Duodenal mucosa (tissue), 2 donors: ENCODE data around the gene CLCA4.

Experiments
- H3K27ac ChIP-seq: one replicate; pipeline ENCODE4 v1.7.0; 2013; ENCODE audit warnings: low read depth, low read length
- H3K27me3 ChIP-seq, 2 donors: one replicate each; pipeline ENCODE4 v1.7.0; 2013; ENCODE audit warnings: low read length in 2 of 2, control low read depth in 1 of 2; ENCODE audit not compliant: insufficient read depth in 2 of 2, control insufficient read depth in 1 of 2
- H3K36me3 ChIP-seq, 2 donors: one replicate each; pipeline ENCODE4 v1.7.0; 2013; ENCODE audit warnings: low read length in 2 of 2, control low read depth in 1 of 2; ENCODE audit not compliant: insufficient read depth in 2 of 2, control insufficient read depth in 1 of 2
- H3K4me1 ChIP-seq, 2 donors: one replicate each; pipeline ENCODE4 v1.7.0; 2013; ENCODE audit warnings: low read length in 2 of 2, control low read depth in 1 of 2; ENCODE audit not compliant: insufficient read depth in 2 of 2, control insufficient read depth in 1 of 2
- H3K4me3 ChIP-seq, 2 donors: one replicate each; pipeline ENCODE4 v1.7.0; 2013; ENCODE audit warnings: low read length in 2 of 2, low read depth in 1 of 2
- H3K9ac ChIP-seq, 2 donors: one replicate each; pipeline ENCODE4 v1.7.0; 2013; ENCODE audit warnings: low read length in 2 of 2, low read depth in 1 of 2
- H3K9me3 ChIP-seq, 2 donors: one replicate each; pipeline ENCODE4 v1.7.0; 2013; ENCODE audit warnings: low read length in 2 of 2, control low read depth in 1 of 2; ENCODE audit not compliant: control insufficient read depth in 1 of 2

CLCA4 gene

DNA sequence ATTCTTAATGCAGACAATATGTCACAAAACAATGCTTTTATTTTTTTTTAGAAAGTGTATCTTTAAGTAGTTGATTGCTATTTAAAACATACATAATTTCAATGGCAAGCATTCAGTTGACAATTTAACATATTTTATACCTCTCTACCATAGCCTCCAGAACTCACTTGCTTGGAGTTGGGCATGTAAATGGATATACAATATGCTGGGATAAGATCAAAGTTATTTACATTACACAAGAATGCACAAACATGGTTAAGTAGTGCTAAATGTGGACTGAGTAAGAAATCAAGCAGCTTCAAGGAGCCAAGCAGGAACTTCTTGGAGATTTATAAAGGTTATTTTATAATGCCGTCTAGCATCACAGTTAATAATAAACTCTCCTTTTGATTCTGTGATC is 17.0 kb downstream of the CLCA4 start:
- H3K4me1 ChIP-seq, result peaks cover 0 to 7% of the 10 kb centered on the region in 2 donors
- H3K9me3 ChIP-seq, result no peaks in the 10 kb centered on the region
- no peaks in the 10 kb centered on the region for H3K36me3 ChIP-seq
- H3K27ac ChIP-seq, result no peak overlapping the region
- no peak overlapping the region for H3K4me3 ChIP-seq
- H3K9ac ChIP-seq, result no peak overlapping the region
- H3K27me3 ChIP-seq, result no peaks in the 10 kb centered on the region

DNA sequence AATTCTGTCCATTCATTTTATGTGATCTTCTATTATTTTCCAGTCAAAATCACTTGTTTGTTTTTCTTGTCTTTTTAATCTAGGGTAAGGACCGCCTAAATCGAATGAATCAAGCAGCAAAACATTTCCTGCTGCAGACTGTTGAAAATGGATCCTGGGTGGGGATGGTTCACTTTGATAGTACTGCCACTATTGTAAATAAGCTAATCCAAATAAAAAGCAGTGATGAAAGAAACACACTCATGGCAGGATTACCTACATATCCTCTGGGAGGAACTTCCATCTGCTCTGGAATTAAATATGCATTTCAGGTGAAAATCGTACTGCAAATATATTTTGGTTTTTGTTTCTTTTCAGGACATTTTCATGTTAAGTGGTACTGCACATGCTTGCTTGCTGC is 20.5 kb downstream of the CLCA4 start:
- no peaks in the 10 kb centered on the region for H3K9me3 ChIP-seq
- no peaks in the 10 kb centered on the region for H3K36me3 ChIP-seq
- no peak overlapping the region for H3K9ac ChIP-seq
- no peaks in the 10 kb centered on the region for H3K27me3 ChIP-seq
- H3K4me1 ChIP-seq, result peaks cover 0 to 7% of the 10 kb centered on the region in 2 donors
- no peak overlapping the region for H3K4me3 ChIP-seq
- no peak overlapping the region for H3K27ac ChIP-seq

DNA sequence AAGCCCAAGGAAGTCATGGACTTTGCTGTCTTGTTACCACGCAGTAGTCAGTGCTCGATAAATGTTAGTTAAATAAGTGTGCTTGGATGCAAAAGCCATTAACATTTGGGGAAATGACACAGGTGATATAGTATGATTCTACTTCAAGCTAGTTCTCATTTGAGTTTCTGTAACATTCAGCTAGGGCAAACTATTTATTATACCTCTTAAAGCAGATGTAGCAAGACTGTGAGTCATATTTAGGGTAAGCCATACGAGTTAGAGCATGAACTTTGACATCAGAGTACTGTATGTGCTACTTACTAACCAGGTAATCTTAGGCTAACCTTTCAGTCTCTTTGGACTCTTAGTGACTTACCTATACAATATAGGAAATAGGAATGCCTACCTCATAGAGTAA is 21.0 kb downstream of the CLCA4 start:
- no peaks in the 10 kb centered on the region for H3K9me3 ChIP-seq
- H3K4me1 ChIP-seq, result peaks cover 0 to 7% of the 10 kb centered on the region in 2 donors
- no peak overlapping the region for H3K27ac ChIP-seq
- H3K9ac ChIP-seq, result no peak overlapping the region
- H3K4me3 ChIP-seq, result no peak overlapping the region
- no peaks in the 10 kb centered on the region for H3K27me3 ChIP-seq
- H3K36me3 ChIP-seq, result no peaks in the 10 kb centered on the region

DNA sequence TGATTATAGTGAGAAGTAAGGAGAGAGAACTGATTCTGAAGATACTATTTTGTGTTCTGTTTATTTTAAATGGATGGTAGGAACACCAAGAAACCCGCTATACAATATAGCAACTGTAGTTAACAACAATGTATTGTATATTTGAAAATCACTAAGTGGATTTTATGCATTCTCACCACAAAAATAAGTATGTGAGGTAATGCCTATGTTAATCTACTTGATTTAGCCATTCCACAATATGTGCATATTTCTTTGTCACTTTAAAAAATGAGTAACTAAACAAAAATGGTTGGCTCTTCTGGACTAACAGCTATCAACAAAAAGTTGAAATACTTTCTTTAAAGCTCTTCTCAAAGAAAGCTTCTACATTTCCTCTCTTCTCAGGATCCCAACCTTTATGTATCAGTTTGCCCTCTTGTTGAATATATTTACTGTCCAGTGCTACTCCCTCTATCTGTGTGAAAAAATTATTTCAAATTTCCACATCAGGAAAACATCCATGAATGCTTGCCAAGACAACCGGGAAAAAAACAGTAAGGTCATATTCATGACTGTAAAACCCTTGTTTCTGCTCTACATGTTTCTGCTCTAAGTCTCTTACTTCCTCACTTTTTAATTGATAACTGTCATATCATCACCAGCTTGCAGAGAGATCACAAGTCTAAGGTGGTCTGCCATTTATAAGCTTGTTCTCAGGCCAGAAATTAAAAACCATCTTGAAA is 27.0 kb downstream of the CLCA4 start:
- H3K27ac ChIP-seq, result no peak overlapping the region
- no peak overlapping the region for H3K4me3 ChIP-seq
- H3K4me1 ChIP-seq, result no peaks in the 10 kb centered on the region
- H3K9me3 ChIP-seq, result no peaks in the 10 kb centered on the region
- no peaks in the 10 kb centered on the region for H3K36me3 ChIP-seq
- no peak overlapping the region for H3K9ac ChIP-seq
- no peaks in the 10 kb centered on the region for H3K27me3 ChIP-seq

DNA sequence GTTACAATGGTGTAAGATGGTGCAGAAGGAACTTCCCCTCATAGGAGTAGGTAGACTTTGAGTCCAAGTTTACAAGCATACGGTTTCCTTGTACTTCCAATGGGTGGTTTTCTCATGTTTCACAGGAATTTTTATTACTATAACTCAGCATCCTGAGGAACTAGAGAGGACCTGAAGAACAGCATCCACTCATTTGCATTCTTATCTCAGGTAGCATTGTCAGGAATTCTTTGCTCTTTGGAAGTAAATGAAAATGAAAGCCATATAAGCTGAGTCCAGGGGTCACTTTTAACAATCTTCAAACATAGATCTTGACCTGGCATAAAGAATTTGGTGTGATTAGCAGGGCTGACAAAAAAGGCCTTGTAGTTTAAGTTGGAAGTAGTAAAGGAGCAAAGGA is 34.4 kb downstream of the CLCA4 start:
- H3K27ac ChIP-seq, result no peak overlapping the region
- no peak overlapping the region for H3K4me3 ChIP-seq
- no peaks in the 10 kb centered on the region for H3K9me3 ChIP-seq
- H3K36me3 ChIP-seq, result no peaks in the 10 kb centered on the region
- H3K4me1 ChIP-seq, result peaks cover 0 to 11% of the 10 kb centered on the region in 2 donors
- no peak overlapping the region for H3K9ac ChIP-seq
- no peaks in the 10 kb centered on the region for H3K27me3 ChIP-seq

DNA sequence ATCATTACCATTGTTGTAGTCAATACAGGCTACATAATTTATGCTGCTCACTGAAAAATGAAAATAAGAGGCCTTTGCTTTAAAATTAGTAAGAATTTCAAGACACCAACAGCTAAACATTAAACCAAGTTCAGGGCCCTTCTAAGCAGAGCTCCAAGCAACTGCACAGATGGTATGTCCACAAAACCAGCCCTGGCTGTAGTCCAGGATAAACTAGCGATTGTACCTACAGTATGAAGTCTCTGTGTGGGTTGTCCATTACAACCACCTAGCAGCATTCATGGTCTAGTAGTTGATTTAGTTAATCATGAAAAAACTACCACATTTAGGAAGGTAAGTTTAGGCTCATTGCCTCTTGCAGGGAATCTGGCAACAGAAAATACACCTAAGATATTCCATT is 35.3 kb downstream of the CLCA4 start:
- no peak overlapping the region for H3K4me3 ChIP-seq
- no peak overlapping the region for H3K27ac ChIP-seq
- no peaks in the 10 kb centered on the region for H3K9me3 ChIP-seq
- H3K27me3 ChIP-seq, result no peaks in the 10 kb centered on the region
- peaks cover 0 to 11% of the 10 kb centered on the region in 2 donors for H3K4me1 ChIP-seq
- no peaks in the 10 kb centered on the region for H3K36me3 ChIP-seq
- no peak overlapping the region for H3K9ac ChIP-seq

DNA sequence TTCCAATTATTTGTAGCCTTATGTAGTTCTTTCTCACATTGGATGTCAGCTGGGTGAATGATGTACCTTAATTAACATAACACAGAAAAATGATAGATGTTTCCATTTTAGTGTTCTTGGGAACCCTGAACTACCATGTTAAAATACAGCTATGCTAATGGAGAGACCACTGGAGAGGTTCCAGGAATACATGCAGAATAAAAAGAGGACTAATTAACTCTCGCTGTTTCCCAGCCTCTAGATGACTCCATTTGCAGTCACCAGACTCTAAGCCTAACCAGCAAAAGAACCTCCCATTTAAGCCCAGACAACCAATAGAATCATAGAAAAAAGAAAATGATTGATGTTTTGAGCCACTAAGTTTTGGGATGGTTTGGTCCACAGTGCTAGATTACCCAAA is 36.2 kb downstream of the CLCA4 start:
- Histone ChIP-seq H3K4me1 (peaks cover 0 to 11% of the 10 kb centered on the region in 2 donors), H3K36me3 (no peaks in the 10 kb centered on the region), H3K27me3 (no peaks in the 10 kb centered on the region), H3K9ac (no peak overlapping the region), H3K27ac (no peak overlapping the region), H3K4me3 (no peak overlapping the region), H3K9me3 (no peaks in the 10 kb centered on the region)

DNA sequence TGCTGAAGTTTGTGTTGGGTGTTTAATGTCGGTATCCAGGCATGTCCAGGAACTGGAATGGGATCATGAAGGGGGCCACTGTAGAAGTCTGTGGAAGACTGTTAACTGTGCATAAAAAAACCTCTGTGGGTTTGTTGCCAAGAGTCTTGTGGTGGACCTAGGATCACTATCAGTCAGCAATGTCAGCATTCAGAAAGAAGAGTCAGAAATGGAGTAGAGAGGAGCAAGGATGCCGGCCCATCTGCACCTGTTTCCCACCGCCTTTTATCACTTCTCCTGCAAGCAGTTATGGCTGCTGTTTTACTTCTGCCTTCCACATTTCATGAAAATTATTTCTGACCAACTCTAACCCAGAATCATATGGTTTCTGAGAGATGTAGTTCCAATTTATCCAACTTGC is 36.7 kb downstream of the CLCA4 start:
- peaks cover 0 to 11% of the 10 kb centered on the region in 2 donors for H3K4me1 ChIP-seq
- no peaks in the 10 kb centered on the region for H3K9me3 ChIP-seq
- H3K4me3 ChIP-seq, result no peak overlapping the region
- H3K27ac ChIP-seq, result no peak overlapping the region
- no peaks in the 10 kb centered on the region for H3K36me3 ChIP-seq
- H3K9ac ChIP-seq, result no peak overlapping the region
- H3K27me3 ChIP-seq, result no peaks in the 10 kb centered on the region

DNA sequence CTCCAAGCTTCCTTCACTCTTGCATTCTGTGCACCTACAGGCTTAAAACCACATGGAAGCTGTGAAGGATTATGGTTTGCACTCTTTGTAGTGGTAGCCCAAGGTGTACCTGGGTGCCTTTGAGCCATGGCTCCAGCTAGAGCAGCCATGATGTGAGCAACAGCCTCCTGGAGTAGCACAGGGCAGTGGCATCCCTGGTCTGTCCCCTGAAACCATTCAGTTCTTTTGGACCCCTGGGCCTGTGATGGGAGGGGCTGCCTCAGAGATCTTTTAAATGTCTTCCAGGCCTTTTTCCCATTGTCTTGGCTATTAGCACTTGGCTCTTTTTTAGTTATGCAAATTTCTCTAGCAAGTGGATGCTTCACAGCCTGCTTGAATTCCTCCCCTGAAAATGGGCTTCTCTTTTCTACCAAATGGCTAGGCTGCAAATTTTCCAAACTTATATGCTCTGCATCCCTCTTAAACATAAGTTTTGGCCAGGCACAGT is 47.4 kb downstream of the CLCA4 start:
- Histone ChIP-seq H3K4me3 (no peak overlapping the region), H3K27ac (no peak overlapping the region), H3K27me3 (no peaks in the 10 kb centered on the region), H3K9me3 (peaks cover 9% of the 10 kb centered on the region in 2 donors), H3K36me3 (no peaks in the 10 kb centered on the region), H3K9ac (no peak overlapping the region), H3K4me1 (no peaks in the 10 kb centered on the region)

DNA sequence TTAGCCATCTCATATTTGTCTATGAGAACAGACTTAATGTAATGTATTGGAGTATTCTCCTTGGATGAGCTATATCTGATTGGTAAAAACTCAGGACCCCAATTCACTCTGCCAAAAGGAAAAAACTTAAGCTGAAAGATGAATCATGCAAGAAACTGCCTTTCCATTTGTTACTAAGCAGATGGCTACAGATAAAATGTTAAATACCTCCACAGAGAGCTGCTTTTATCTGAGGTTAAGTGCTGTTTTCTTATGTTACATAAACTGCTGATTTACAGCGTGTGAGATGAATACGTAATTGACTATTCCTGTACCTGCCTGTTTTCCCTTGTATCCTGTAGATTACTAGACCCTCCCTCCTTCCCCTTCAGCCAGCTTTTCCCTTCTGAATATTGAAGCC is 49.3 kb downstream of the CLCA4 start:
- Histone ChIP-seq H3K9me3 (peaks cover 9% of the 10 kb centered on the region in 2 donors), H3K9ac (no peak overlapping the region), H3K4me3 (no peak overlapping the region), H3K4me1 (no peaks in the 10 kb centered on the region), H3K27me3 (no peaks in the 10 kb centered on the region), H3K27ac (no peak overlapping the region), H3K36me3 (no peaks in the 10 kb centered on the region)
